T-cell (primary cell): Measurements from ENCODE around the gene ATP9B. TPM values are rescaled to one million over a fixed set of nuclear protein-coding genes. Genes with fewer than 3 reads are reported as not detected.

Experiments
- ATAC-seq, 4 experiments: fragments of 200-7000 bp in 3 of 4; fragments of 150-1000 bp in 1 of 4; cut with Tn5 transposase; replicated peaks in 1 of 4; 1 replicate in 3 of 4; 2 replicates in 1 of 4; pipeline ENCODE4 v1.10.0; 2021; ENCODE audit warnings: moderate library complexity in 3 of 4, mild to moderate bottlenecking in 2 of 4, moderate number of reproducible peaks in 1 of 4
- CTCF ChIA-PET, 2 donors: fragments of 300-600 bp; sonication (Branson Sonifier 250); formaldehyde crosslinking; loops; one replicate each; lab custom pipeline; 2022; ENCODE audit warnings: antibody characterized with exemption in 2 of 2; lab: Charles Lee
- POLR2A ChIA-PET, 2 donors: fragments of 300-600 bp; sonication (Branson Sonifier 250); formaldehyde crosslinking; loops; one replicate each; lab custom pipeline; 2022; ENCODE audit warnings: antibody characterized with exemption in 2 of 2; lab: Charles Lee
- DNase-seq, 35 experiments: peaks; one replicate each; pipeline versions ENCODE4 v3.0.0 to v3.0.0-alpha.2; 2013 to 2023
- H3K27ac ChIP-seq: one replicate; pipeline ENCODE4 v1.5.1; 2013; ENCODE audit warnings: low read length
- H3K27me3 ChIP-seq, 2 experiments: replicated peaks in 1 of 2; 1 replicate in 1 of 2; 2 replicates in 1 of 2; pipeline versions ENCODE4 v1.6.1 to v1.7.0; 2013; ENCODE audit warnings: low read length in 1 of 2, mixed read lengths in 1 of 2; ENCODE audit not compliant: control insufficient read depth in 2 of 2, insufficient read depth in 2 of 2; ENCODE audit errors: extremely low read depth in 1 of 2
- H3K36me3 ChIP-seq, 2 donors: 1 replicate in 1 of 2; 2 replicates in 1 of 2; pipeline versions ENCODE4 v1.6.1 to v1.7.0; 2013; ENCODE audit warnings: low read length in 1 of 2; ENCODE audit not compliant: control insufficient read depth in 2 of 2, insufficient read depth in 1 of 2; ENCODE audit errors: extremely low read depth in 1 of 2
- H3K4me1 ChIP-seq, 2 experiments: 1 replicate in 1 of 2; 2 replicates in 1 of 2; pipeline versions ENCODE4 v1.6.1 to v1.7.0; 2013; ENCODE audit warnings: low read length in 2 of 2, mixed read lengths in 1 of 2; ENCODE audit not compliant: insufficient read depth in 2 of 2, control insufficient read depth in 1 of 2; ENCODE audit errors: extremely low read depth in 1 of 2
- H3K4me3 ChIP-seq, 2 donors: 1 replicate in 1 of 2; 2 replicates in 1 of 2; pipeline versions ENCODE4 v1.5.1 to v1.7.0; 2013; ENCODE audit warnings: mild to moderate bottlenecking in 2 of 2, low read length in 1 of 2, moderate library complexity in 1 of 2; ENCODE audit not compliant: control insufficient read depth in 1 of 2; ENCODE audit errors: extremely low read depth in 1 of 2
- H3K9me3 ChIP-seq: 2 replicates; pipeline ENCODE4 v1.7.0; 2013
- H3K27ac Mint-ChIP-seq, 2 donors: one replicate each; pipeline ENCODE4 v1.8.0; 2020 to 2021; ENCODE audit warnings: mild to moderate bottlenecking in 2 of 2, mixed read lengths in 2 of 2
- H3K27me3 Mint-ChIP-seq, 2 donors: one replicate each; pipeline ENCODE4 v1.8.0; 2021 to 2022; ENCODE audit warnings: mixed read lengths in 2 of 2
- H3K36me3 Mint-ChIP-seq: one replicate; pipeline ENCODE4 v1.8.0; 2021; ENCODE audit warnings: mixed read lengths
- H3K4me1 Mint-ChIP-seq, 3 donors: one replicate each; pipeline ENCODE4 v1.8.0; 2020 to 2022; ENCODE audit warnings: mixed read lengths in 3 of 3, mild to moderate bottlenecking in 1 of 3
- H3K4me3 Mint-ChIP-seq, 3 donors: one replicate each; pipeline ENCODE4 v1.8.0; 2020 to 2022; ENCODE audit warnings: mild to moderate bottlenecking in 3 of 3, mixed read lengths in 3 of 3, moderate library complexity in 3 of 3
- H3K9me3 Mint-ChIP-seq, 3 donors: one replicate each; pipeline ENCODE4 v1.8.0; 2020 to 2022; ENCODE audit warnings: mixed read lengths in 3 of 3
- WGBS: methylation state at CpG from one replicate; pipeline ENCODE4 v1.1.5; 2013; ENCODE audit warnings: missing lambda C conversion rate; ENCODE audit not compliant: insufficient coverage; 5-methylcytosine and 5-hydroxymethylcytosine counted together
- total RNA-seq, 35 experiments: library from RNA in 6 of 35; stranded (reverse) in 6 of 35; fragments of 120-200 nt in 1 of 35; gene quantifications; one replicate each; pipeline versions ENCODE4 v1.2.1 to v1.2.4 and lab custom pipeline; 2013 to 2026

The ATP9B gene
- total RNA-seq, 5 donors from 2014 or later (not counting 1 experiment from before 2014, with no cell fraction given) = 54.1 to 95.2 (median 65.4) TPM

DNA sequence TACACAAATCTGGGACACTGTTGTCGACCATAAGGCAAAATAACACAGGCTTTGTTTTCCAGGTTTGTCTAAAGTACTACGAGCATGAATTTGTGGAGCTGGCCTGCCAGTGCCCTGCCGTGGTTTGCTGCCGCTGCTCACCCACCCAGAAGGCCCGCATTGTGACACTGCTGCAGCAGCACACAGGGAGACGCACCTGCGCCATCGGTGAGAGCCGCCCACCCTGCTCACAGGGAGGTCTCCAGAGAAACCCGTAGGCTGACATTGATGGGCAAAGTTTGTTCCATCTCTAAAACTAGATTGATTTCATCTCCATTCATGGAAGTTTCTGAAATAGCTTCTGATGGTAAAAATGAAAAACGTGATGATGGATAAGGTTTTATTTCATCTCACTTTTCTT, 276.2 kb downstream of the ATP9B start:
- WGBS = 94% methylated on average over 9 of the region's 11 CpGs
- Histone ChIP-seq H3K27ac (no peak overlapping the region), H3K4me1 (no peaks in the 10 kb centered on the region), H3K4me3 (no peak overlapping the region), H3K9me3 (no peaks in the 10 kb centered on the region), H3K36me3 (peaks cover 6 to 72% of the 10 kb centered on the region in 2 donors), H3K27me3 (no peaks in the 10 kb centered on the region)
- Mint-ChIP-seq H3K4me1 (no peaks in the 10 kb centered on the region), H3K4me3 (no peak overlapping the region), H3K9me3 (no peaks in the 10 kb centered on the region), H3K27ac (no peak overlapping the region), H3K27me3 (no peaks in the 10 kb centered on the region), H3K36me3 (peaks cover 67% of the 10 kb centered on the region)
- ChIA-PET POLR2A (no interaction called here), CTCF (no interaction called here)
- ATAC-seq (no peak), DNase-seq (no peak)

DNA sequence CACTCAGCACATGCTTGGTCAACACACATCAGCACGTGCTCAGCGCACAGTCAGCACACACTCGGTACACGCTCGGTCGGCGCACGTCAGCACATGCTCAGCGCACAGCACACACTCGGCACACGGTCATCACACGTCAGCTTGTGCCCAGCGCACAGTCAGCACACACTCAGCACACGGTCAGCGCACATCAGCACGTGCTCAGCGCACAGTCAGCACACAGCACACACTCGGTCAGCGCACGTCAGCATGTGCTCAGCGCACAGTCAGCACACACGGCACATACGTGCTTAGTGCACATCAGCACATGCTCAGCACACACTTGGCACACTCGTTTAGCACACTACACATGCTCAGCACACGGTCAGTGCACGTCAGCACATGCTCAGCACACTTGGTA, 276.8 kb downstream of the ATP9B start:
- Mint-ChIP-seq H3K4me3 (no peak overlapping the region), H3K36me3 (peaks cover 66% of the 10 kb centered on the region), H3K4me1 (no peaks in the 10 kb centered on the region), H3K27me3 (no peaks in the 10 kb centered on the region), H3K9me3 (no peaks in the 10 kb centered on the region), H3K27ac (no peak overlapping the region)
- DNase-seq (no peak), ATAC-seq (no peak)
- POLR2A ChIA-PET = no interaction called here
- 98% methylated on average over 26 of the region's 26 CpGs for WGBS
- H3K27ac ChIP-seq = no peak overlapping the region
- no peak overlapping the region for H3K4me3 ChIP-seq
- H3K4me1 ChIP-seq = no peaks in the 10 kb centered on the region
- peaks cover 6 to 73% of the 10 kb centered on the region in 2 donors for H3K36me3 ChIP-seq
- CTCF ChIA-PET = no interaction called here
- H3K27me3 ChIP-seq = no peaks in the 10 kb centered on the region
- no peaks in the 10 kb centered on the region for H3K9me3 ChIP-seq

DNA sequence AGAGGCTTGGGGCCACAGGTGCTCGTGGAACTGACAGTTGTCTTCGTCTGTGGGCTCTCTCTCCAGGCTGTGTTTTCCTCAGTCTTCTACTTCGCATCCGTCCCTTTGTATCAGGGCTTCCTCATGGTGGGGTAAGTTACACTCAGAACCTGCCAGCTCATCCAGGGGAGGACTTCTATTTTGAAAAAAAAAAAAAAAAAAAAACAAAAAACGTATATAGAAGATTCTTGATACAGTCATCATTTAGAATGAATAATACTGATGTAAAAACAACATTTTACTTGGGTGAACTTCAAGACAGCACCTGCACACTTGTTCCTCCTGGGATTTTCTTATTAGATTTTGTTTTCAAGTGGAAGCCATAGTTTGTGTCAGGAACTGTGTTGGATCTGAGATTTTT, 278.9 kb downstream of the ATP9B start:
- Mint-ChIP-seq H3K27me3 (no peaks in the 10 kb centered on the region), H3K9me3 (no peaks in the 10 kb centered on the region), H3K36me3 (peaks cover 76% of the 10 kb centered on the region), H3K4me1 (no peaks in the 10 kb centered on the region), H3K27ac (no peak overlapping the region), H3K4me3 (no peak overlapping the region)
- POLR2A ChIA-PET = no interaction called here
- DNase-seq (no peak), ATAC-seq (no peak)
- CTCF ChIA-PET = no interaction called here
- WGBS = 67% methylated on average over 1 of the region's 5 CpGs
- Histone ChIP-seq H3K4me1 (no peaks in the 10 kb centered on the region), H3K9me3 (no peaks in the 10 kb centered on the region), H3K27ac (no peak overlapping the region), H3K27me3 (no peaks in the 10 kb centered on the region), H3K36me3 (peaks cover 6 to 79% of the 10 kb centered on the region in 2 donors), H3K4me3 (no peak overlapping the region)

DNA sequence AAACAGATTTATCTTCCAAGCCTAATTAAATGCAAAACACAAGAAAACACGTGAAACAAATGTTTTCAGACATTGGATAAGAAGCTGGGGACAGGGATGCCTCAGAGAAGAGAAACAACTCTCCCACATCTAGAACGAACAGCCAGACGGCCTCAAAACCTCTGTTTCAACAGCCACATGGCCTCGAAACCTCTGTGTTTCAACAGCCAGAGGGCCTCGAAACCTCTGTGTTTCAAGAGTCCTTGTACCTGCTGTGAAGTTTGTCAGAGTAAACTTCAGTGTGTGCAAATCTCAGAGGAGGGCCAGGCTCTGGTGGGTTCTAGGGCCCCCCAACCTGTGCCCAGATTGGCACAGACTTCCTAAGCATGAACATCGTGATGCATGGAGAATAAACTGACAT, 283.2 kb downstream of the ATP9B start:
- Histone ChIP-seq H3K4me1 (no peaks in the 10 kb centered on the region), H3K27me3 (no peaks in the 10 kb centered on the region), H3K9me3 (no peaks in the 10 kb centered on the region), H3K27ac (no peak overlapping the region), H3K4me3 (no peak overlapping the region), H3K36me3 (peaks cover 0 to 42% of the 10 kb centered on the region in 2 donors)
- no peak for DNase-seq
- H3K4me3 Mint-ChIP-seq = no peak overlapping the region
- ATAC-seq = no peak
- no peaks in the 10 kb centered on the region for H3K4me1 Mint-ChIP-seq
- H3K27me3 Mint-ChIP-seq = no peaks in the 10 kb centered on the region
- ChIA-PET CTCF (no interaction called here), POLR2A (no interaction called here)
- H3K36me3 Mint-ChIP-seq = peaks cover 41% of the 10 kb centered on the region
- WGBS = 90% methylated on average over 2 of the region's 6 CpGs
- H3K27ac Mint-ChIP-seq = no peak overlapping the region
- no peaks in the 10 kb centered on the region for H3K9me3 Mint-ChIP-seq

- Mint-ChIP-seq H3K27ac (no peak overlapping the region), H3K4me3 (no peak overlapping the region), H3K36me3 (peaks cover 34% of the 10 kb centered on the region), H3K4me1 (no peaks in the 10 kb centered on the region), H3K27me3 (no peaks in the 10 kb centered on the region), H3K9me3 (no peaks in the 10 kb centered on the region)
- DNase-seq (no peak), ATAC-seq (no peak)
- 98% methylated on average over 15 of the region's 17 CpGs for WGBS
- Histone ChIP-seq H3K36me3 (peaks cover 0 to 34% of the 10 kb centered on the region in 2 donors), H3K9me3 (no peaks in the 10 kb centered on the region), H3K4me3 (no peak overlapping the region), H3K27ac (no peak overlapping the region), H3K4me1 (no peaks in the 10 kb centered on the region), H3K27me3 (no peaks in the 10 kb centered on the region)
- ChIA-PET POLR2A (no interaction called here), CTCF (no interaction called here)
These were observed 284.1 kb downstream of the ATP9B start for GRCh38 chr18:79353267-79353666.

GRCh38 chr18:79354350-79354749, 285.2 kb downstream of the ATP9B start:
- no CpG with 5 or more reads among the region's 8 CpGs for WGBS
- H3K4me1 ChIP-seq = no peaks in the 10 kb centered on the region
- DNase-seq (no peak), ATAC-seq (no peak)
- ChIA-PET CTCF (no interaction called here), POLR2A (no interaction called here)
- Mint-ChIP-seq H3K4me1 (no peaks in the 10 kb centered on the region), H3K36me3 (peaks cover 33% of the 10 kb centered on the region), H3K4me3 (no peak overlapping the region), H3K27ac (no peak overlapping the region), H3K27me3 (no peaks in the 10 kb centered on the region), H3K9me3 (no peaks in the 10 kb centered on the region)
- no peak overlapping the region for H3K27ac ChIP-seq
- H3K4me3 ChIP-seq = no peak overlapping the region
- peaks cover 6 to 28% of the 10 kb centered on the region in 2 donors for H3K36me3 ChIP-seq
- no peaks in the 10 kb centered on the region for H3K9me3 ChIP-seq
- H3K27me3 ChIP-seq = no peaks in the 10 kb centered on the region
